NCI-H128 (cell line): ENCODE measurements around the gene USP17L22.
"Not testable (repeated sequence)": the region's sequence is repeated elsewhere in the genome, so short reads cannot be mapped to it uniquely, and the experiment has no call there.

Source experiments
- DNase-seq: peaks from one replicate; lab custom pipeline; 2025; ENCODE audit not compliant: unreplicated experiment; lab: John Stamatoyannopoulos, UW

USP17L22 gene

GRCh38 chr4:9267319-9267718 lies at the start of gene USP17L22:
TSS of gene USP17L22 (plus strand) at chr4:9267619. CDS start at chr4:9267619, 0 bp downstream.
- not testable (repeated sequence) for DNase-seq

GRCh38 chr4:9219852-9220251 lies 47.6 kb upstream of the USP17L22 start, which contains the start of gene USP17L12:
TSS of gene USP17L12 (plus strand) at chr4:9220152. CDS start at chr4:9220152, 0 bp downstream.
- not testable (repeated sequence) for DNase-seq

DNA sequence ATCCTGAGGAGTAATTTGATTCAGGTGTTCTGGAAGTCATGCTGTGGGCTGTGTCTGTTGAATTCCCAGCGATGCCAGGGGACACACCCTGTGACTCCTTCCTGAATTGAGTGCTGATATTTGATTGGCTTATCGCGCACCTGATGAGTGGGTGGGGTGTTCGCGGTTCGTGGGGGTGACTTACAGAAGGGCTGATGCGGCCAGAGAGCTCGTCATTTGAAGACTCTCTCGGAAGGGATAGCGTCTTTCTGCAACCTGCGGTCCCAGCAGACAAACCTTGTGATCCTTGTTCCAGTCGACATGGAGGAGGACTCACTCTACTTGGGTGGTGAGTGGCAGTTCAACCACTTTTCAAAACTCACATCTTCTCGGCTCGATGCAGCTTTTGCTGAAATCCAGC lies 42.8 kb upstream of the USP17L22 start, which contains the start of gene USP17L13:
TSS of gene USP17L13 (plus strand) at position 301 of the 400 bp plus-strand sequence. CDS start at position 301, 0 bp downstream.
- not testable (repeated sequence) for DNase-seq

DNA sequence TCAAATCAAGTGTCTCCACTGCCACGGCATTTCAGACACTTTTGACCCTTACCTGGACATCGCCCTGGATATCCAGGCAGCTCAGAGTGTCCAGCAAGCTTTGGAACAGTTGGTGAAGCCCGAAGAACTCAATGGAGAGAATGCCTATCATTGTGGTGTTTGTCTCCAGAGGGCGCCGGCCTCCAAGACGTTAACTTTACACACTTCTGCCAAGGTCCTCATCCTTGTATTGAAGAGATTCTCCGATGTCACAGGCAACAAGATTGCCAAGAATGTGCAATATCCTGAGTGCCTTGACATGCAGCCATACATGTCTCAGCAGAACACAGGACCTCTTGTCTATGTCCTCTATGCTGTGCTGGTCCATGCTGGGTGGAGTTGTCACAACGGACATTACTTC lies 37.2 kb upstream of the USP17L22 start:
- not testable (repeated sequence) for DNase-seq

DNA sequence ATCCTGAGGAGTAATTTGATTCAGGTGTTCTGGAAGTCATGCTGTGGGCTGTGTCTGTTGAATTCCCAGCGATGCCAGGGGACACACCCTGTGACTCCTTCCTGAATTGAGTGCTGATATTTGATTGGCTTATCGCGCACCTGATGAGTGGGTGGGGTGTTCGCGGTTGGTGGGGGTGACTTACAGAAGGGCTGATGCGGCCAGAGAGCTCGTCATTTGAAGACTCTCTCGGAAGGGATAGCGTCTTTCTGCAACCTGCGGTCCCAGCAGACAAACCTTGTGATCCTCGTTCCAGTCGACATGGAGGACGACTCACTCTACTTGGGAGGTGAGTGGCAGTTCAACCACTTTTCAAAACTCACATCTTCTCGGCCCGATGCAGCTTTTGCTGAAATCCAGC lies 33.3 kb upstream of the USP17L22 start, which contains the start of gene USP17L15:
TSS of gene USP17L15 (plus strand) at position 301 of the 400 bp plus-strand sequence. CDS start at position 301, 0 bp downstream.
- not testable (repeated sequence) for DNase-seq

- DNase-seq = not testable (repeated sequence)
Measured at GRCh38 chr4:9238461-9238860, 29.0 kb upstream of the USP17L22 start.

DNA sequence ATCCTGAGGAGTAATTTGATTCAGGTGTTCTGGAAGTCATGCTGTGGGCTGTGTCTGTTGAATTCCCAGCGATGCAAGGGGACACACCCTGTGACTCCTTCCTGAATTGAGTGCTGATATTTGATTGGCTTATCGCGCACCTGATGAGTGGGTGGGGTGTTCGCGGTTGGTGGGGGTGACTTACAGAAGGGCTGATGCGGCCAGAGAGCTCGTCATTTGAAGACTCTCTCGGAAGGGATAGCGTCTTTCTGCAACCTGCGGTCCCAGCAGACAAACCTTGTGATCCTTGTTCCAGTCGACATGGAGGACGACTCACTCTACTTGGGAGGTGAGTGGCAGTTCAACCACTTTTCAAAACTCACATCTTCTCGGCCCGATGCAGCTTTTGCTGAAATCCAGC lies 23.8 kb upstream of the USP17L22 start, which contains the start of gene USP17L17:
TSS of gene USP17L17 (plus strand) at position 301 of the 400 bp plus-strand sequence. CDS start at position 301, 0 bp downstream.
- not testable (repeated sequence) for DNase-seq

GRCh38 chr4:9247953-9248680 lies 19.3 kb upstream of the USP17L22 start, which contains the start of gene USP17L18:
TSS of gene USP17L18 (plus strand) at chr4:9248630. CDS start at chr4:9248630, 0 bp downstream.
- DNase-seq = not testable (repeated sequence)

DNA sequence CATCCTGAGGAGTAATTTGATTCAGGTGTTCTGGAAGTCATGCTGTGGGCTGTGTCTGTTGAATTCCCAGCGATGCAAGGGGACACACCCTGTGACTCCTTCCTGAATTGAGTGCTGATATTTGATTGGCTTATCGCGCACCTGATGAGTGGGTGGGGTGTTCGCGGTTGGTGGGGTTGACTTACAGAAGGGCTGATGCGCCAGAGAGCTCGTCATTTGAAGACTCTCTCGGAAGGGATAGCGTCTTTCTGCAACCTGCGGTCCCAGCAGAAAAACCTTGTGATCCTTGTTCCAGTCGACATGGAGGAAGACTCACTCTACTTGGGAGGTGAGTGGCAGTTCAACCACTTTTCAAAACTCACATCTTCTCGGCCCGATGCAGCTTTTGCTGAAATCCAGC lies 14.3 kb upstream of the USP17L22 start, which contains the start of gene USP17L19:
TSS of gene USP17L19 (plus strand) at position 301 of the 400 bp plus-strand sequence. CDS start at position 301, 0 bp downstream.
- DNase-seq = not testable (repeated sequence)

DNA sequence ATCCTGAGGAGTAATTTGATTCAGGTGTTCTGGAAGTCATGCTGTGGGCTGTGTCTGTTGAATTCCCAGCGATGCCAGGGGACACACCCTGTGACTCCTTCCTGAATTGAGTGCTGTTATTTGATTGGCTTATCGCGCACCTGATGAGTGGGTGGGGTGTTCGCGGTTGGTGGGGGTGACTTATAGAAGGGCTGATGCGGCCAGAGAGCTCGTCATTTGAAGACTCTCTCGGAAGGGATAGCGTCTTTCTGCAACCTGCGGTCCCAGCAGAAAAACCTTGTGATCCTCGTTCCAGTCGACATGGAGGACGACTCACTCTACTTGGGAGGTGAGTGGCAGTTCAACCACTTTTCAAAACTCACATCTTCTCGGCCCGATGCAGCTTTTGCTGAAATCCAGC lies 9.6 kb upstream of the USP17L22 start, which contains the start of gene USP17L20:
TSS of gene USP17L20 (plus strand) at position 301 of the 400 bp plus-strand sequence. CDS start at position 301, 0 bp downstream.
- not testable (repeated sequence) for DNase-seq

DNA sequence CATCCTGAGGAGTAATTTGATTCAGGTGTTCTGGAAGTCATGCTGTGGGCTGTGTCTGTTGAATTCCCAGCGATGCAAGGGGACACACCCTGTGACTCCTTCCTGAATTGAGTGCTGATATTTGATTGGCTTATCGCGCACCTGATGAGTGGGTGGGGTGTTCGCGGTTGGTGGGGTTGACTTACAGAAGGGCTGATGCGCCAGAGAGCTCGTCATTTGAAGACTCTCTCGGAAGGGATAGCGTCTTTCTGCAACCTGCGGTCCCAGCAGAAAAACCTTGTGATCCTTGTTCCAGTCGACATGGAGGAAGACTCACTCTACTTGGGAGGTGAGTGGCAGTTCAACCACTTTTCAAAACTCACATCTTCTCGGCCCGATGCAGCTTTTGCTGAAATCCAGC lies 4.8 kb upstream of the USP17L22 start, which contains the start of gene USP17L21:
TSS of gene USP17L21 (plus strand) at position 301 of the 400 bp plus-strand sequence. CDS start at position 301, 0 bp downstream.
- not testable (repeated sequence) for DNase-seq

DNA sequence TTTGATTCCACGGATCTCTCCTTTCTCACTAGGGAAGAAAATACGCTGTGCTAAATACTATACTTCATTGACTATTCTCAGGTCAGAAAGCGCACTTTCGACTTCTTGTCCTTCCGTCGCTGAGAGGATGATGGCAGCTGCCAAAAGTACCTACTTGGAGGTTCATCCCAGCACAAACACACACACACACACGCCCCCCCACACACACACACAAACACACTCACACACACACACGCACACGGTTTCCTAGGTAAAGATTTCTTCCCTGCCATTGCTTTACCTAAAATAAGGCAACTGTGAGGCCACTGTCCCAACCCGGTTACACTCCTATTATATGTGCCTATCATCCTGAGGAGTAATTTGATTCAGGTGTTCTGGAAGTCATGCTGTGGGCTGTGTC lies 4.3 kb downstream of the USP17L22 start:
- not testable (repeated sequence) for DNase-seq
